AG08395 (cell line): Measurements from ENCODE around the gene NUDT5.
"Not testable (repeated sequence)": the region's sequence is repeated elsewhere in the genome, so short reads cannot be mapped to it uniquely, and the experiment has no call there.

Source experiments
- DNase-seq: peaks from one replicate; pipeline ENCODE4 v3.0.0; 2012; ENCODE audit warnings: mixed read lengths, low spot score

The NUDT5 gene

GRCh38 chr10:12202226-12202625 is 6.5 kb upstream of the NUDT5 start:
- no peak for DNase-seq

- no peak for DNase-seq
Observed at GRCh38 chr10:12201543-12201942, 5.9 kb upstream of the NUDT5 start.

GRCh38 chr10:12200850-12201249 is 5.2 kb upstream of the NUDT5 start:
- DNase-seq: no peak

GRCh38 chr10:12198156-12198555 is 2.5 kb upstream of the NUDT5 start:
- no peak for DNase-seq

- no peak for DNase-seq
Observed at GRCh38 chr10:12196531-12197211, 980 bp upstream of the NUDT5 start.

GRCh38 chr10:12195281-12195602 is 449 bp downstream of the NUDT5 start:
- no peak for DNase-seq

- no peak for DNase-seq
Observed at GRCh38 chr10:12194752-12195271, 879 bp downstream of the NUDT5 start.

- peak; percentile 31 for DNase-seq
Observed at GRCh38 chr10:12193193-12193592, 2.5 kb downstream of the NUDT5 start.

- peak; percentile 15 for DNase-seq
Observed at GRCh38 chr10:12191715-12192114, 4.0 kb downstream of the NUDT5 start.

GRCh38 chr10:12189426-12189825 is 6.3 kb downstream of the NUDT5 start:
- DNase-seq: no peak

- DNase-seq: no peak
Observed at GRCh38 chr10:12188656-12189055, 7.0 kb downstream of the NUDT5 start.

GRCh38 chr10:12187321-12187905 is 8.3 kb downstream of the NUDT5 start:
- no peak for DNase-seq

GRCh38 chr10:12186323-12186722 is 9.4 kb downstream of the NUDT5 start:
- no peak for DNase-seq

- DNase-seq: no peak
Observed at GRCh38 chr10:12184165-12184564, 11.5 kb downstream of the NUDT5 start.

- DNase-seq: no peak
Observed at GRCh38 chr10:12181065-12181775, 14.5 kb downstream of the NUDT5 start.

- no peak for DNase-seq
Observed at GRCh38 chr10:12180221-12180974, 15.3 kb downstream of the NUDT5 start.

- no peak for DNase-seq
Observed at GRCh38 chr10:12179606-12180170, 16.0 kb downstream of the NUDT5 start.

- DNase-seq: no peak
Observed at GRCh38 chr10:12177642-12178041, 18.0 kb downstream of the NUDT5 start.

- not testable (repeated sequence) for DNase-seq
Observed at GRCh38 chr10:12171512-12171911, 24.2 kb downstream of the NUDT5 start.

- no peak for DNase-seq
Observed at GRCh38 chr10:12165999-12166775, 29.5 kb downstream of the NUDT5 start.

- DNase-seq: no peak
Observed at GRCh38 chr10:12165036-12165435, 30.7 kb downstream of the NUDT5 start.
